Fibroblast of skin of back (primary cell): ENCODE data around the gene CFAP299.

Source experiments
- DNase-seq: peaks from one replicate; pipeline ENCODE4 v3.0.0-alpha.2; 2013

The CFAP299 gene

GRCh38 chr4:80840396-80840795 lies 504.9 kb downstream of the CFAP299 start:
- peak; percentile 30 for DNase-seq

- DNase-seq = no peak
These were observed 506.2 kb downstream of the CFAP299 start for GRCh38 chr4:80841587-80842281.

- DNase-seq = no peak
These were observed 510.7 kb downstream of the CFAP299 start for GRCh38 chr4:80846210-80846609.

- no peak for DNase-seq
These were observed 516.5 kb downstream of the CFAP299 start for GRCh38 chr4:80852061-80852460.

GRCh38 chr4:80873571-80873970 lies 538.0 kb downstream of the CFAP299 start:
- DNase-seq = no peak

- no peak for DNase-seq
These were observed 539.4 kb downstream of the CFAP299 start for GRCh38 chr4:80874979-80875378.

GRCh38 chr4:80875642-80876041 lies 540.1 kb downstream of the CFAP299 start:
- no peak for DNase-seq

- DNase-seq = peak; percentile 39
These were observed 541.3 kb downstream of the CFAP299 start for GRCh38 chr4:80876810-80877209.

- DNase-seq = no peak
These were observed 542.7 kb downstream of the CFAP299 start for GRCh38 chr4:80878218-80878617.

GRCh38 chr4:80897537-80898303 lies 562.2 kb downstream of the CFAP299 start:
- no peak for DNase-seq

- no peak for DNase-seq
These were observed 565.4 kb downstream of the CFAP299 start for GRCh38 chr4:80900908-80901307.

- no peak for DNase-seq
These were observed 567.5 kb downstream of the CFAP299 start for GRCh38 chr4:80903020-80903419.

- DNase-seq = no peak
These were observed 574.4 kb downstream of the CFAP299 start for GRCh38 chr4:80909938-80910337.

GRCh38 chr4:80911458-80911857 lies 575.9 kb downstream of the CFAP299 start:
- no peak for DNase-seq

GRCh38 chr4:80912350-80912749 lies 576.8 kb downstream of the CFAP299 start:
- no peak for DNase-seq

- no peak for DNase-seq
These were observed 577.9 kb downstream of the CFAP299 start for GRCh38 chr4:80913381-80913780.

GRCh38 chr4:80916770-80917169 lies 581.2 kb downstream of the CFAP299 start:
- DNase-seq = no peak

- DNase-seq = no peak
These were observed 582.5 kb downstream of the CFAP299 start for GRCh38 chr4:80918004-80918403.

GRCh38 chr4:80921441-80921840 lies 585.9 kb downstream of the CFAP299 start:
- no peak for DNase-seq

GRCh38 chr4:80922941-80923340 lies 587.4 kb downstream of the CFAP299 start:
- no peak for DNase-seq

GRCh38 chr4:80925293-80925692 lies 589.8 kb downstream of the CFAP299 start:
- DNase-seq = no peak

- peak; percentile 35 for DNase-seq
These were observed 590.9 kb downstream of the CFAP299 start for GRCh38 chr4:80926446-80926845.

GRCh38 chr4:80926891-80927290 lies 591.4 kb downstream of the CFAP299 start:
- DNase-seq = no peak

- no peak for DNase-seq
These were observed 591.9 kb downstream of the CFAP299 start for GRCh38 chr4:80927420-80927819.
